ENCODE data around the gene ATOH7.
A peak's percentile ranks its signal among the peaks of the same experiment; 100 is the strongest.
"Not testable (repeated sequence)": the region's sequence is repeated elsewhere in the genome, so short reads cannot be mapped to it uniquely, and the experiment has no call there.

Gene ATOH7

DNA sequence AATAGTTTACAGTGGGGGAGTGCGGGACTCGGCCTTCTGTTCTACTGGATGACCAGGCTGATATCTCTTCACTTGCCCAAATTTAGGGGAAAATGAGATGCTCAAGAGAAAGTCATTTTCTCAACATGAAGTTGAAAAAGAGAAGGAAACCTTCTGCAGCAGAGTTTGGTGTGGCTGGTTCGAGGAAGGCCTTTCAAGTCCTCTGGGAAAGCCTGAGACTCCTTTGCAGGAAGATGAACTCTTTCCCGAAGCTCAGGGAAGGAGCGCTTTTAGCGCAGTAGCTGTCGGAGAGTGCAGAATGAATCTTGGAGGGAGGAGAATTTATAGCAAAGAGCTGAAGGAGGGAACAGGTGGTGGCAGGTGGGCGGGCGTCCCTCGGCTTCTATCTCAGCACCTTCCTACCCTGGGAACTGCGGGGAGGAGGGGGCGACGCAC is at the start of gene ATOH7:
Gene ATOH7 (minus strand): TSS at position 297 of the 435 bp plus-strand sequence. CDS start 436 bp downstream, outside the sequence.
- no peaks in the 10 kb centered on the region for H3K9me3 ChIP-seq (ENCODE audit: control insufficient read depth in 1 of 2, low read length in 2 of 2)
- no peaks in the 10 kb centered on the region for H3K36me3 ChIP-seq (ENCODE audit: control insufficient read depth in 1 of 2, insufficient read depth in 2 of 2, low read length in 2 of 2)
- peak within 1 kb of the TSS; percentile 25 for H3K27ac ChIP-seq (ENCODE audit: low read length)
- H3K4me3 ChIP-seq (ENCODE audit: low read depth in 1 of 2, low read length in 2 of 2), result peak within 1 kb of the TSS; percentile 50 to 77
- no peaks in the 10 kb centered on the region for H3K27me3 ChIP-seq (ENCODE audit: low read depth, low read length)
- no peaks in the 10 kb centered on the region for H3K4me1 ChIP-seq (ENCODE audit: control insufficient read depth in 1 of 2, insufficient read depth in 2 of 2, low read length in 2 of 2)

DNA sequence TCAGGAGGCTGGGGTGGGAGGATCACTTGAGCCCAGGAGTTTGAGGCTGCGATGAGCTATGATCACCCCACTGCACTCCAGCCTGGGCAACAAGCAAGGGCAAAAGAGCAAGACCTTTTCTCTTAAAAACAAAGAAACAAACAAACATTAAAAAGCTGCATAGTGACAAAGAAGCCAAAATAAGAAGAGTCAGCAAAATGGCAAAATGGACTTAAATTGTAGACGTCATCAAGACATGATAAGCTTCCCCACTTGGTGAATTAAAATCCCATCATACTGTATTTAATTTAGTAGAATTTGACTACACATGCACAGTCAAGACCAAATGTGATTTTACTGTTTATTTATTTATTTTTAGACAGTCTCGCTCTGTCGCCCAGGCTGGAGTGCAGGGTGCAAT is 48.8 kb upstream of the ATOH7 start:
- Histone ChIP-seq H3K4me1 (ENCODE audit: control insufficient read depth in 1 of 2, insufficient read depth in 2 of 2, low read length in 2 of 2) (peaks cover 0 to 7% of the 10 kb centered on the region in 2 donors), H3K27ac (ENCODE audit: low read length) (no peak overlapping the region), H3K27me3 (ENCODE audit: low read depth, low read length) (no peaks in the 10 kb centered on the region), H3K9me3 (ENCODE audit: control insufficient read depth in 1 of 2, low read length in 2 of 2) (no peaks in the 10 kb centered on the region), H3K4me3 (ENCODE audit: low read depth in 1 of 2, low read length in 2 of 2) (no peak overlapping the region), H3K36me3 (ENCODE audit: control insufficient read depth in 1 of 2, insufficient read depth in 2 of 2, low read length in 2 of 2) (no peaks in the 10 kb centered on the region)

DNA sequence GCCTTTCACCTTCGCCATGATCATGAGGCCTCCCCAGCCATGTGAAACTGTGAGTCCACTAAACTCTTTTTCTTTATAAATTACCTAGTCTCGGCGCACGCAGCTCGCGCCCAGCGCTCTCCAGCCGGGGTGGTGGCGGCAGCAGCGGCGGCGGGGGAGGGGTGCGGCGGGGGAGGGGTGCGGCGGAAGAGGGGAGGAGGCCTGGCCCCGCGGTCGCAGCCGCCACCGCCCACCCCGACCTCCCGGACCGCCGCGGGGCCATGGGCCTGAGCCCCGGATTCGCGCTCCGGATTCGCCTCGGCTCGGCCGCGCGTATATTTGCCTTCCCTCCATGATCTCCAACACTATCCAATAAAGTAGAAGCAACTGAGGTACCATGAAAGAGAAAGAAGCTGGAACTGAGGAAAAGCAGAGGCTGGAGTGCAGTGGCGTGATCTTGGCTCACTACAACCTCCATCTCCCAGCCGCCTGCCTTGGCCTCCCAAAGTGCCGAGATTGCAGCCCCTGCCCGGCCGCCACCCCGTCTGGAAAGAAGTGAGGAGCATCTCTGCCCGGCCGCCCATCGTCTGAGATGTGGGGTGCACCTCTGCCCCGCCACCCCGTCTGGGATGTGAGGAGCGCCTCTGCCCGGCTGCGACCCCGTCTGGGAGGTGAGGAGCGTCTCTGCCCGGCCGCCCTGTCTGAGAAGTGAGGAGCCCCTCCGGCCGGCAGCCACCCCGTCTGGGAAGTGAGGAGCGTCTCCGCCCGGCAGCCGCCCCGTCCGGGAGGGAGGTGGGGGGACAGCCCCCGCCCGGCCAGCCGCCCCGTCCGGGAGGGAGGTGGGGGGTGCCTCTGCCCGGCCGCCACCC is 47.2 kb upstream of the ATOH7 start:
- H3K27ac ChIP-seq (ENCODE audit: low read length); H3K9me3 ChIP-seq (ENCODE audit: control insufficient read depth in 1 of 2, low read length in 2 of 2); H3K36me3 ChIP-seq (ENCODE audit: control insufficient read depth in 1 of 2, insufficient read depth in 2 of 2, low read length in 2 of 2); H3K27me3 ChIP-seq (ENCODE audit: low read depth, low read length); H3K4me3 ChIP-seq (ENCODE audit: low read depth in 1 of 2, low read length in 2 of 2); H3K4me1 ChIP-seq (ENCODE audit: control insufficient read depth in 1 of 2, insufficient read depth in 2 of 2, low read length in 2 of 2): not testable (repeated sequence)

DNA sequence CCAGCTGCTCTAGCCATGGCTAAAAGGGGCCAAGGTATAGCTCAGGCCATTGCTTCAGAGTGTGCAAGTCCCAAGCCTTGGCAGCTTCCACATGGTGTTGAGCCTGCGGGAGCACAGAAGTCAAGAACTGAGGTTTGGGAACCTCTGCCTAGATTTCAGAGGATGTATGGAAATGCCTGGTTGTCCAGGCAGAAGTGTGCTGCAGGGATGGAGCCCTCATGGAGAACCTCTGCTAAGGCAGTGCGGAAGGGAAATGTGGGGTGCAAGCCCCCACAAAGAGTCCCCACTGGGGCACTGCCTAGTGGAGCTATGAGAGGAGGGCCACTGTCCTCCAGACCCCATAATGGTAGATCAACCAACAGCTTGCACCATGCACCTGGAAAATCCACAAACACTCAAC is 45.9 kb upstream of the ATOH7 start:
- H3K9me3 ChIP-seq (ENCODE audit: control insufficient read depth in 1 of 2, low read length in 2 of 2); H3K27me3 ChIP-seq (ENCODE audit: low read depth, low read length); H3K27ac ChIP-seq (ENCODE audit: low read length); H3K4me3 ChIP-seq (ENCODE audit: low read depth in 1 of 2, low read length in 2 of 2); H3K36me3 ChIP-seq (ENCODE audit: control insufficient read depth in 1 of 2, insufficient read depth in 2 of 2, low read length in 2 of 2); H3K4me1 ChIP-seq (ENCODE audit: control insufficient read depth in 1 of 2, insufficient read depth in 2 of 2, low read length in 2 of 2): not testable (repeated sequence)

DNA sequence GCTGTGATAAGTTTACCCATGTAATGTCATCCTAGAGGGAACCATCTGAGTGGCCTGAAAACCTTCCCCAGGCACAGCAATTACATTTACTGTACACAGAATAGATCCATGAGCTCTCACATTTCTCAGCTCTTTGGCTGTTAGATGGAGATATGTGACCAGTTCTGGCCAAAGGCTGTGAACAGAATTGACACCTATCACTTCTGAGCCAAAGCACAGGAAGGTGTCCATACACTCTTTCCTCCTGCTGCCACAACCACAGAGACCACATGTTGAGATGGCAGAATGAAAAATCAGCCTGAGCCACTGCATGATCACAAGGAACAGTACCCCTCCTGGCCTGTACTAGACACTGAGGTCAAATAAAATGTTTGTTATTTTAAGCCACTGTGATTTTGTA is 44.3 kb upstream of the ATOH7 start:
- H3K4me1 ChIP-seq (ENCODE audit: control insufficient read depth in 1 of 2, insufficient read depth in 2 of 2, low read length in 2 of 2), result no peaks in the 10 kb centered on the region
- H3K27me3 ChIP-seq (ENCODE audit: low read depth, low read length), result no peaks in the 10 kb centered on the region
- H3K9me3 ChIP-seq (ENCODE audit: control insufficient read depth in 1 of 2, low read length in 2 of 2), result no peaks in the 10 kb centered on the region
- H3K4me3 ChIP-seq (ENCODE audit: low read depth in 1 of 2, low read length in 2 of 2), result no peak overlapping the region
- H3K36me3 ChIP-seq (ENCODE audit: control insufficient read depth in 1 of 2, insufficient read depth in 2 of 2, low read length in 2 of 2), result no peaks in the 10 kb centered on the region
- no peak overlapping the region for H3K27ac ChIP-seq (ENCODE audit: low read length)

DNA sequence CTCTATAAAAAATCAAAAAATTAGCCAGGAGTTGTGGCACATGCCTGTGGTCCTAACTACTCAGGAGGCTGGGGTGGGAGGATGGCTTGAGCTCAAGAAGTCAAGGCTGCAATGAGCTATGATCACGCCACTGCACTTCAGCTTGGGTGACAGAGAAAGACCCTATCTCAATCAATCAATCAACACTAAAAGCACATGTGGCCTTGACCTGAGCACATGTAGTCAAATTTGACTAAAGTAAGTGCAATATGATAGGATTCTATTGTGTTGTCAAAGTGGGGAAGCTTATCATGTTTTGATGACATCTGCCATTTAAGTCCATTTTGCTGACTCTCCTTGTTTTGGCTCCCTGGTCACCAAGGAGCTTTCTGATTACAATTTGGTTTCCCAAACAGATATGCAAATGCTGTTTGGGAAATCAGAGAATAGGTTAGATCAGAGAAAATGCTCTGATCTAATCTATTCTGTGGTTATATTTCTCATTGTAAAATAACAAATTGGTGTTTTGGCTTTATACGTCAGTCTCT is 43.8 kb upstream of the ATOH7 start:
- Histone ChIP-seq H3K27ac (ENCODE audit: low read length) (no peak overlapping the region), H3K27me3 (ENCODE audit: low read depth, low read length) (no peaks in the 10 kb centered on the region), H3K4me3 (ENCODE audit: low read depth in 1 of 2, low read length in 2 of 2) (no peak overlapping the region), H3K9me3 (ENCODE audit: control insufficient read depth in 1 of 2, low read length in 2 of 2) (no peaks in the 10 kb centered on the region), H3K36me3 (ENCODE audit: control insufficient read depth in 1 of 2, insufficient read depth in 2 of 2, low read length in 2 of 2) (no peaks in the 10 kb centered on the region), H3K4me1 (ENCODE audit: control insufficient read depth in 1 of 2, insufficient read depth in 2 of 2, low read length in 2 of 2) (no peaks in the 10 kb centered on the region)

DNA sequence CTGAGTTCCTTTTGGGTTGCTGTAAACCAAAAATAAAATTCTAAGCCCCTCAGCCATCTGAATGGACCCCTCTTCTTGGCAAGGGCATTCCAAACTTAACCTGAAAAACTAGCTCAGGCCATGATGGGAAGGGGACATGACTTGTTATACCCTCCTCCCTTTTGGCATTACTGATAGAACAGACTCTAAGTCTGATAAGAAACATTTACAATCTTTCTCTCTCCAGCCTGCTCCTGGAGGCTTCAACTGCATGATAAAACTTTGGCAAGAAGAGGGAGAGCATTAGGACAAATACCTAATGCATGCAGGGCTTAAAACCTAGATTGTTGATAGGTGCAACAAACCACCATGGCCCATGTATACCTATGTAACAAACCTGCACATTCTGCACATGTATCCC is 40.9 kb upstream of the ATOH7 start:
- no peak overlapping the region for H3K4me3 ChIP-seq (ENCODE audit: low read depth in 1 of 2, low read length in 2 of 2)
- no peaks in the 10 kb centered on the region for H3K4me1 ChIP-seq (ENCODE audit: control insufficient read depth in 1 of 2, insufficient read depth in 2 of 2, low read length in 2 of 2)
- H3K27me3 ChIP-seq (ENCODE audit: low read depth, low read length), result no peaks in the 10 kb centered on the region
- H3K27ac ChIP-seq (ENCODE audit: low read length), result no peak overlapping the region
- no peaks in the 10 kb centered on the region for H3K9me3 ChIP-seq (ENCODE audit: control insufficient read depth in 1 of 2, low read length in 2 of 2)
- no peaks in the 10 kb centered on the region for H3K36me3 ChIP-seq (ENCODE audit: control insufficient read depth in 1 of 2, insufficient read depth in 2 of 2, low read length in 2 of 2)

DNA sequence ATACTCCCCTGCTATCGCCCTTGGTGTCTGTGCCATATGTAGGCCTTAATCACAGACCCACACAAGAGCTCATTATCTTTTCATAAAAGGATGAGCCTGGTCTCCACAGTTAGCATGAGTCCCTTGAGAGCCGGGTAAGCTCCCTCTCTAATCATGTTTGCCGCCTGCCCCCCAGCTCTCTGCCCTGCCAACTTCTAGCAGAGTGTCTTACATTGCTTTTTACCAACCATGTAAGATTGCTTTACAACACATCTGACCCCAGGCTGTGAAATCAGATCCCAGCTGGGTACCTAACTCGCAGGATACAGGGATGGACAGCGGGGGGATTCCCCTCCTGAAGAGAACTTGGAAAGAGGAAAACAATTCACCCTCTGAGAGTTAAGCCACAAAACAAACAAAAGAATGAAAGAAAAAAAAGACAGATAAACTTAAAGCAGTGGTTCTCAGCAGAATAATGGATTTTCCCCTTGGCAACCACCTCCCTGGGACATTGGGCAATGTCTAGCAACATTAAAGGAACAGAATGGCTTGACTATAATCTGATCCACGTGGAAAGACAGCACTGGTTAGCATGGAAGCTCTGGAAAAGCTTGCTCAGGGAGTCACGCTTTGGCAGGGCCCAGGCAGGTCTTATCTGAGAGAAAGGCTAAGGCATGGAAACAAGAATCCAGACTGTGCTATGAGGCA is 39.4 kb upstream of the ATOH7 start:
- H3K27ac ChIP-seq (ENCODE audit: low read length), result no peak overlapping the region
- no peaks in the 10 kb centered on the region for H3K9me3 ChIP-seq (ENCODE audit: control insufficient read depth in 1 of 2, low read length in 2 of 2)
- no peak overlapping the region for H3K4me3 ChIP-seq (ENCODE audit: low read depth in 1 of 2, low read length in 2 of 2)
- H3K4me1 ChIP-seq (ENCODE audit: control insufficient read depth in 1 of 2, insufficient read depth in 2 of 2, low read length in 2 of 2), result no peaks in the 10 kb centered on the region
- H3K27me3 ChIP-seq (ENCODE audit: low read depth, low read length), result no peaks in the 10 kb centered on the region
- H3K36me3 ChIP-seq (ENCODE audit: control insufficient read depth in 1 of 2, insufficient read depth in 2 of 2, low read length in 2 of 2), result no peaks in the 10 kb centered on the region

DNA sequence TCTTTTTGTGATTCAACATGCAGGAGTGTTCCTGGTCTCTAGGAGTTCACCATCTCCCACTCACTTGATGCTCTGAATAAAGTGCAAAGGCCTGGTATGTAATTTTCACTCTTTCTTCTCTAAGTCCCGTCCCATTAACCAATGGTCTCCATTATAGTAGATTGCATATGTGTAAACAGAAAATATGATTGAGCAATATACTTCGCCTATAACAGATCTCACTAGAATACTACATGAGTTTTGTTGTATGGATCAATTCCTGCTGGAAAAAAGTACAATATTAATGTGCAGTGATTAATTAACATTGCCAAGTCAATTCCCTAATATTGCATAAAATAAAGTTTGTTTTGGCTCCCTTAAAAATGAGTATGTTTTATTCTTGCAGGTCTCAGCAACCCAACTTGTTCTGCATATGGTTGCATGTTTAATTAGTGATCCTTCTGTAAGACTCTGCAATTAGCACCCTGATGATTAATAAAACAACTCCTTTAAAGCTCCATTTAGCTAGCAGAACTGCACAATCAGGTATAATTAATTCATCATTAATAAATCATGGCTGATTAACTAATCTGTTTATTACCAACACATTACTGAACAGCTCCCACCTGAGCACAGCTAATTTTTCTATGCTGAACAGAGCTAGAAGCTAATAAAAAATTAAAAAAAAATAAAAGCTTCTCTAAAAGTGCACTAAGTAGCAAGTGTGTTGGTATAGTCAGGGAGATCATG is 37.8 kb upstream of the ATOH7 start:
- no peak overlapping the region for H3K4me3 ChIP-seq (ENCODE audit: low read depth in 1 of 2, low read length in 2 of 2)
- peaks cover 0 to 3% of the 10 kb centered on the region in 2 donors for H3K9me3 ChIP-seq (ENCODE audit: control insufficient read depth in 1 of 2, low read length in 2 of 2)
- no peak overlapping the region for H3K27ac ChIP-seq (ENCODE audit: low read length)
- no peaks in the 10 kb centered on the region for H3K27me3 ChIP-seq (ENCODE audit: low read depth, low read length)
- no peaks in the 10 kb centered on the region for H3K4me1 ChIP-seq (ENCODE audit: control insufficient read depth in 1 of 2, insufficient read depth in 2 of 2, low read length in 2 of 2)
- no peaks in the 10 kb centered on the region for H3K36me3 ChIP-seq (ENCODE audit: control insufficient read depth in 1 of 2, insufficient read depth in 2 of 2, low read length in 2 of 2)

DNA sequence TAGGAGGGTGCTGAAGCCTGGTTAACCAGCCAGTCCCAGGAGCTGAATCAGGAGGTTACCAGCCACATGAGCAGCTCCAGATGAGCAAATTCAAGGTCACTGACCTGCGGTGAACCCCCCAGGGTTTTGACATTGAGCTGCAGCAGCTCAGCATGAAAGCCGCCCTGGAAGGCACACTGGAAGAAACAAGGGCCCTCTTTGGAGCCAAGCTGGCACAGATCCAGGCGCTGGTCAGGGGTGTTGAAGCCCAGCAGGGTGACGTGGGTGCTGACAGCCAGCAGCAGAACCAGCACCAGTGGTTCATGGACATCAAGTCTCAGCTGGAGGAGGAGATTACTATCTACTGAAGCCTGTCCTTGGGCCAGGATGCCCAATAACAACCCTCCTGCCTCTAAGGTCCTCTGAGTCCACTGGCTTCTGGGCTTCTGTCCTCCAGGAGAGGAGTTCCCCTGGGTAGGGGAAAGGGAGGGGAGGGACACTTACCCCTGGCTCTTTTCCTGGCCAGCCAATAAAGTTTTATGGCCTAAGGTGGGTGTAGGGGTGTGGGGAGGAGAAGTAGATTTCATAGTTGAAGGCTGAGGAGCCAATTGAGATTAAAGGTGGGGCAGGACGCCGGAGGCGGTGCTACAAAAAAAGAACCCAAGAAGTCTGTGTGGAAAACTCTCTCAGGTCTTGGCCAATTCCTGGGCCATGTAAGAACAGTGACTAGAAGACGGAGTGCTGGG is 29.4 kb upstream of the ATOH7 start:
- no peaks in the 10 kb centered on the region for H3K36me3 ChIP-seq (ENCODE audit: control insufficient read depth in 1 of 2, insufficient read depth in 2 of 2, low read length in 2 of 2)
- no peak overlapping the region for H3K4me3 ChIP-seq (ENCODE audit: low read depth in 1 of 2, low read length in 2 of 2)
- no peaks in the 10 kb centered on the region for H3K27me3 ChIP-seq (ENCODE audit: low read depth, low read length)
- no peak overlapping the region for H3K27ac ChIP-seq (ENCODE audit: low read length)
- H3K4me1 ChIP-seq (ENCODE audit: control insufficient read depth in 1 of 2, insufficient read depth in 2 of 2, low read length in 2 of 2), result no peaks in the 10 kb centered on the region
- peaks cover 0 to 3% of the 10 kb centered on the region in 2 donors for H3K9me3 ChIP-seq (ENCODE audit: control insufficient read depth in 1 of 2, low read length in 2 of 2)

DNA sequence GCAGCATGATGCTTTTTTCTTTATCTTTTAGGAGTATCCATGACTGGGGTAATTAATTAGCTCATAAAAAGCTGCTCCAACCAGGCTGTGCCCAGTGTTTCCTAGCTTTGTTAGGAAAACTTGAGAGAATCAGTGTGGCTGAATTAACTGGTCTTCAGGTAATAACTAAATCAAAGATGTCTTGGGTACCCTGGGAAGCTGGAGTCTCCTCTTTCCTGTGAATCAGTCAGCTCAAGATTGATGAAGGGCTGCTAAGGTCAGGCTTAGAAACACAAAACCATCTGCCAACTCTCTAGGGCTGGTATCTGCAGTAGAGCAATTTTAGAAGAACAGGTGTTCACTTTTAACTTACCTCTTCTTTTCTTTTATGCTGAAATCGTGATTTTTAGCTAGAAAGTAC is 21.4 kb upstream of the ATOH7 start:
- no peaks in the 10 kb centered on the region for H3K27me3 ChIP-seq (ENCODE audit: low read depth, low read length)
- no peaks in the 10 kb centered on the region for H3K4me1 ChIP-seq (ENCODE audit: control insufficient read depth in 1 of 2, insufficient read depth in 2 of 2, low read length in 2 of 2)
- H3K36me3 ChIP-seq (ENCODE audit: control insufficient read depth in 1 of 2, insufficient read depth in 2 of 2, low read length in 2 of 2), result no peaks in the 10 kb centered on the region
- H3K27ac ChIP-seq (ENCODE audit: low read length), result no peak overlapping the region
- H3K9me3 ChIP-seq (ENCODE audit: control insufficient read depth in 1 of 2, low read length in 2 of 2), result no peaks in the 10 kb centered on the region
- no peak overlapping the region for H3K4me3 ChIP-seq (ENCODE audit: low read depth in 1 of 2, low read length in 2 of 2)

All from muscle layer of duodenum (tissue), 2 donors.